Loucy (cell line): Measurements from ENCODE around the gene ZNF22.

ENCODE experiments used
- H2AFZ ChIP-seq: fragments of 200-600 bp; sonication (generic); 2 replicates; pipeline ENCODE4 v1.6.0; 2016; ENCODE audit warnings: antibody characterized with exemption, mild to moderate bottlenecking, low read length, moderate library complexity
- H3F3A ChIP-seq: fragments of 200-600 bp; 2 replicates; pipeline ENCODE4 v1.6.0; 2016; ENCODE audit warnings: antibody characterized with exemption, low read depth, mild to moderate bottlenecking
- H3K27me3 ChIP-seq: fragments of 200-600 bp; sonication (generic); 2 replicates; pipeline ENCODE4 v1.6.1; 2014; ENCODE audit warnings: low read length, mild to moderate bottlenecking; ENCODE audit not compliant: insufficient read depth, poor library complexity, severe bottlenecking
- H3K36me3 ChIP-seq: fragments of 200-600 bp; sonication (generic); 2 replicates; pipeline ENCODE4 v1.6.1; 2016; ENCODE audit warnings: low read length; ENCODE audit not compliant: insufficient read depth
- H3K4me1 ChIP-seq: fragments of 200-600 bp; sonication (generic); 2 replicates; pipeline ENCODE4 v1.5.1; 2014; ENCODE audit warnings: low read length, mild to moderate bottlenecking; ENCODE audit not compliant: insufficient read depth, poor library complexity, severe bottlenecking
- H3K4me2 ChIP-seq: fragments of 200-600 bp; sonication (generic); 2 replicates; pipeline ENCODE4 v1.6.0; 2014; ENCODE audit warnings: antibody characterized with exemption, low read length, low read depth, mild to moderate bottlenecking; ENCODE audit not compliant: poor library complexity, severe bottlenecking
- H3K4me3 ChIP-seq: fragments of 200-600 bp; sonication (generic); 2 replicates; pipeline ENCODE4 v1.5.1; 2014; ENCODE audit warnings: low read length, mild to moderate bottlenecking, mixed read lengths; ENCODE audit not compliant: poor library complexity, severe bottlenecking
- H3K79me2 ChIP-seq: fragments of 200-600 bp; sonication (generic); 2 replicates; pipeline ENCODE4 v1.6.1; 2014; ENCODE audit warnings: low read length; ENCODE audit not compliant: insufficient read depth
- H3K9ac ChIP-seq: fragments of 200-600 bp; sonication (generic); 2 replicates; pipeline ENCODE4 v1.6.0; 2014; ENCODE audit warnings: mild to moderate bottlenecking, low read depth, low read length, moderate library complexity; ENCODE audit not compliant: poor library complexity, severe bottlenecking
- H3K9me2 ChIP-seq: fragments of 200-600 bp; sonication (generic); replicated peaks from 2 replicates; pipeline ENCODE4 v1.6.1; 2016; ENCODE audit warnings: low read depth, low read length, mixed read lengths
- H3K9me3 ChIP-seq: fragments of 200-600 bp; sonication (generic); 2 replicates; pipeline ENCODE4 v1.6.1; 2014; ENCODE audit warnings: mild to moderate bottlenecking, antibody characterized with exemption, low read length, low read depth; ENCODE audit not compliant: insufficient read depth
- H4K20me1 ChIP-seq: fragments of 200-600 bp; sonication (generic); 2 replicates; pipeline ENCODE4 v1.6.0; 2014; ENCODE audit warnings: antibody characterized with exemption, low read length, mild to moderate bottlenecking; ENCODE audit not compliant: insufficient read depth, poor library complexity, severe bottlenecking
- EZH2phosphoT487 ChIP-seq: fragments of 200-600 bp; IDR thresholded peaks from 2 replicates; pipeline ENCODE4 v1.6.1; 2018; ENCODE audit warnings: antibody characterized with exemption, mild to moderate bottlenecking, moderate library complexity, borderline replicate concordance
- TF ChIP-seq, protein P1 (sequence below): fragments of 200-600 bp; sonication (generic); conservative IDR thresholded peaks from 2 replicates; pipeline ENCODE4 v1.5.1; 2014; ENCODE audit warnings: mild to moderate bottlenecking, antibody characterized with exemption, low read length

ZNF22 gene

DNA sequence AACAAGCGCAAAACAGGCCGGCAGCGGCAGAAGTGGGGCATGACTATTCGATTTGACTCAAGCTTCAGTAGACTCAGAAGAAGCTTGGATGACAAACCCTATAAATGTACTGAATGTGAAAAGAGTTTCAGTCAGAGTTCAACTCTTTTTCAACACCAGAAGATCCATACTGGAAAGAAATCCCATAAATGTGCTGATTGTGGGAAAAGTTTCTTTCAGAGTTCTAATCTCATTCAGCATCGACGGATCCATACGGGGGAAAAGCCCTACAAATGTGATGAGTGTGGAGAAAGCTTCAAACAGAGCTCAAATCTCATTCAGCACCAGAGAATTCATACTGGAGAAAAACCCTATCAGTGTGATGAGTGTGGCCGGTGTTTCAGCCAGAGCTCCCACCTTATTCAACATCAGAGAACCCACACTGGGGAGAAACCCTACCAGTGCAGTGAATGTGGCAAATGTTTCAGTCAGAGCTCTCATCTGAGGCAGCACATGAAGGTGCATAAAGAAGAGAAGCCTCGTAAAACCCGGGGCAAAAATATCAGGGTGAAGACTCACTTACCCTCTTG, 2.8 kb downstream of the ZNF22 start:
- Histone ChIP-seq H4K20me1 (peaks cover 33% of the 10 kb centered on the region), H3K9me3 (peaks cover 30% of the 10 kb centered on the region), H3K27me3 (no peaks in the 10 kb centered on the region), H3F3A (peaks cover 17% of the 10 kb centered on the region), H3K9ac (no peak overlapping the region), H3K9me2 (no peaks in the 10 kb centered on the region), H3K36me3 (peaks cover 32% of the 10 kb centered on the region), H3K4me3 (peak overlapping the region; percentile 81), H2AFZ (no peak overlapping the region), H3K79me2 (peaks cover 69% of the 10 kb centered on the region), H3K4me2 (peak overlapping the region; percentile 86), H3K4me1 (peaks cover 49% of the 10 kb centered on the region)
- TF ChIP-seq EZH2phosphoT487, result no peak
- TF ChIP-seq, protein P1, sequence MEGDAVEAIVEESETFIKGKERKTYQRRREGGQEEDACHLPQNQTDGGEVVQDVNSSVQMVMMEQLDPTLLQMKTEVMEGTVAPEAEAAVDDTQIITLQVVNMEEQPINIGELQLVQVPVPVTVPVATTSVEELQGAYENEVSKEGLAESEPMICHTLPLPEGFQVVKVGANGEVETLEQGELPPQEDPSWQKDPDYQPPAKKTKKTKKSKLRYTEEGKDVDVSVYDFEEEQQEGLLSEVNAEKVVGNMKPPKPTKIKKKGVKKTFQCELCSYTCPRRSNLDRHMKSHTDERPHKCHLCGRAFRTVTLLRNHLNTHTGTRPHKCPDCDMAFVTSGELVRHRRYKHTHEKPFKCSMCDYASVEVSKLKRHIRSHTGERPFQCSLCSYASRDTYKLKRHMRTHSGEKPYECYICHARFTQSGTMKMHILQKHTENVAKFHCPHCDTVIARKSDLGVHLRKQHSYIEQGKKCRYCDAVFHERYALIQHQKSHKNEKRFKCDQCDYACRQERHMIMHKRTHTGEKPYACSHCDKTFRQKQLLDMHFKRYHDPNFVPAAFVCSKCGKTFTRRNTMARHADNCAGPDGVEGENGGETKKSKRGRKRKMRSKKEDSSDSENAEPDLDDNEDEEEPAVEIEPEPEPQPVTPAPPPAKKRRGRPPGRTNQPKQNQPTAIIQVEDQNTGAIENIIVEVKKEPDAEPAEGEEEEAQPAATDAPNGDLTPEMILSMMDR, result no peak

DNA sequence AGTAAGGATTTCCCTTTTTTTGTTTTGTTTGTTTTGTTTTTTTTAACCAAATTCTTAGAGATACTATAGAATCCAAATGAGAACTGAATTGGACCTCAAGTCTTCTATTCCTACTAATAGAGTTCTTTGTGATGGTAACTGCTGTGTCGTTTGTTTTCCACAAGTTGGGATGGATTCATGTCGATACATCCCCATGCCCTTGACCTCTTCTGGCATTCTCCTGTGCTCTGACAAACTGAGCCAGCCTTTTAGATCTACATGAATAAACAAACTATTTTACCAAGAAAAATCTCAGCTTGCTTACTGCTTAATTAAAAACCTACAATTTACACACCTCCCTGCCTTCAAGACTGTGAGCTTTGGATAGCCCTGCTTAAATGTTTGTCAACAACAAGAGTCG, 3.9 kb downstream of the ZNF22 start:
- Histone ChIP-seq H3K4me3 (no peak overlapping the region), H4K20me1 (peaks cover 33% of the 10 kb centered on the region), H3F3A (peaks cover 17% of the 10 kb centered on the region), H2AFZ (no peak overlapping the region), H3K4me2 (no peak overlapping the region), H3K79me2 (peaks cover 58% of the 10 kb centered on the region), H3K9ac (no peak overlapping the region), H3K27me3 (no peaks in the 10 kb centered on the region), H3K9me2 (no peaks in the 10 kb centered on the region), H3K4me1 (peaks cover 37% of the 10 kb centered on the region), H3K36me3 (peaks cover 32% of the 10 kb centered on the region), H3K9me3 (peaks cover 30% of the 10 kb centered on the region)
- TF ChIP-seq EZH2phosphoT487, result no peak
- TF ChIP-seq, protein P1, result no peak

DNA sequence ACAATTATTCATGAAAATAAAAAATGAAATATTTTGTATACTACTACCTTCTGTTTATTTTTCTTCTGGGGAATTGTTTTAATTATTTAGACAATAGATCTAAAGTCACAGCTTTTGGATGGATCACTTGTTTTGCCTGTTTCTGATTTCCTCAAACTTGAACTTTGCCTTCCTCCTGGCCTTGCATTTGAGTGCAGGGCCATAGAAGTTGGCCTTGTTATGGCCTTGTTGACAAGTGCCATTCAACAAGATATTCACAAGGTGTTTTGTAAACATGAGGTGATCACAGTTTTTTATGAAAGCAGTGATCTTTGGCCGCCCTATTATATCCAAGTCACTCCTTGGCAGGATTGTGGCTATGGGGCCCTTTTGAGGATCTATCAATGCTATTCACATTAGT, 4.6 kb downstream of the ZNF22 start:
- H3K27me3 ChIP-seq, result no peaks in the 10 kb centered on the region
- peaks cover 15% of the 10 kb centered on the region for H3F3A ChIP-seq
- H3K4me2 ChIP-seq, result no peak overlapping the region
- H3K36me3 ChIP-seq, result peaks cover 32% of the 10 kb centered on the region
- H3K9me3 ChIP-seq, result peaks cover 30% of the 10 kb centered on the region
- no peak for TF ChIP-seq EZH2phosphoT487
- TF ChIP-seq, protein P1, result no peak
- no peak overlapping the region for H3K4me3 ChIP-seq
- H2AFZ ChIP-seq, result no peak overlapping the region
- peaks cover 31% of the 10 kb centered on the region for H3K4me1 ChIP-seq
- no peak overlapping the region for H3K9ac ChIP-seq
- peaks cover 52% of the 10 kb centered on the region for H3K79me2 ChIP-seq
- no peaks in the 10 kb centered on the region for H3K9me2 ChIP-seq
- H4K20me1 ChIP-seq, result peaks cover 33% of the 10 kb centered on the region
